Right atrium auricular region (tissue), 2 donors: ENCODE results near the gene INHA. TPM values are rescaled to one million over a fixed set of nuclear protein-coding genes. Genes with fewer than 3 reads are reported as not detected.
A peak's percentile ranks its signal among the peaks of the same experiment; 100 is the strongest.

Source experiments
- DNase-seq: peaks from one replicate; pipeline ENCODE4 v3.0.0-alpha.2; 2019; ENCODE audit warnings: low spot score
- H3K27ac ChIP-seq, 2 donors: fragments of 200-600 bp; sonication (generic); 1 replicate in 1 of 2; 2 replicates in 1 of 2; pipeline ENCODE4 v1.5.1; 2016 to 2019
- H3K27me3 ChIP-seq, 2 donors: fragments of 200-600 bp; sonication (generic); one replicate each; pipeline versions ENCODE4 v1.5.1 to v1.6.0; 2017 to 2019
- H3K36me3 ChIP-seq: fragments of 200-600 bp; sonication (generic); one replicate; pipeline ENCODE4 v1.5.1; 2016
- H3K4me1 ChIP-seq, 2 donors: fragments of 200-600 bp; sonication (generic); one replicate each; pipeline versions ENCODE4 v1.5.1 to v1.6.0; 2017 to 2019
- H3K4me3 ChIP-seq, 2 donors: fragments of 200-600 bp; sonication (generic); 1 replicate in 1 of 2; 2 replicates in 1 of 2; pipeline ENCODE4 v1.5.1; 2017 to 2019; ENCODE audit warnings: mild to moderate bottlenecking in 1 of 2, moderate library complexity in 1 of 2
- H3K9me3 ChIP-seq, 2 donors: fragments of 200-600 bp; sonication (generic); one replicate each; pipeline ENCODE4 v1.5.1; 2019
- CTCF ChIP-seq, 2 donors: fragments of 200-600 bp; sonication (generic); IDR thresholded peaks; one replicate each; pipeline ENCODE4 v1.5.1; 2019; ENCODE audit warnings: antibody characterized with exemption in 2 of 2
- total RNA-seq, 2 donors: library from RNA; depleted of rRNA; stranded (reverse); fragments of >200 nt; gene quantifications; one replicate each; pipeline ENCODE4 v1.1.0, GENCODE V29; 2016

The INHA gene
- total RNA-seq, 2 donors from 2014 or later: 1.0 to 28.3 TPM

GRCh38 chr2:219598308-219599078 lies 26.4 kb downstream of the INHA start:
- TF ChIP-seq CTCF (IDR thresholded peaks at IDR 0.05): no peak
- H3K4me1 ChIP-seq: peaks cover 0 to 23% of the 10 kb centered on the region in 2 donors
- DNase-seq: no peak
- H3K4me3 ChIP-seq: peak overlapping the region; percentile 68 to 72
- peak overlapping the region; percentile 89 to 98 for H3K27ac ChIP-seq
- no peaks in the 10 kb centered on the region for H3K9me3 ChIP-seq
- H3K27me3 ChIP-seq: no peaks in the 10 kb centered on the region
- H3K36me3 ChIP-seq: peaks cover 15% of the 10 kb centered on the region

GRCh38 chr2:219603771-219604170 lies 31.7 kb downstream of the INHA start:
- no peak overlapping the region for H3K4me3 ChIP-seq
- H3K9me3 ChIP-seq: no peaks in the 10 kb centered on the region
- H3K36me3 ChIP-seq: peaks cover 59% of the 10 kb centered on the region
- no peaks in the 10 kb centered on the region for H3K27me3 ChIP-seq
- DNase-seq: no peak
- TF ChIP-seq CTCF (IDR thresholded peaks at IDR 0.05): no peak
- peaks cover 0 to 4% of the 10 kb centered on the region in 2 donors for H3K4me1 ChIP-seq
- H3K27ac ChIP-seq: no peak overlapping the region

GRCh38 chr2:219605607-219605954 lies 33.5 kb downstream of the INHA start:
- Histone ChIP-seq H3K9me3 (no peaks in the 10 kb centered on the region), H3K4me1 (peaks cover 0 to 9% of the 10 kb centered on the region in 2 donors), H3K4me3 (no peak overlapping the region), H3K36me3 (peaks cover 63% of the 10 kb centered on the region), H3K27me3 (no peaks in the 10 kb centered on the region), H3K27ac (no peak overlapping the region)
- DNase-seq: no peak
- no peak for TF ChIP-seq CTCF (IDR thresholded peaks at IDR 0.05)

GRCh38 chr2:219607931-219608330 lies 35.8 kb downstream of the INHA start:
- no peak for TF ChIP-seq CTCF (IDR thresholded peaks at IDR 0.05)
- peaks cover 0 to 9% of the 10 kb centered on the region in 2 donors for H3K4me1 ChIP-seq
- H3K9me3 ChIP-seq: no peaks in the 10 kb centered on the region
- no peaks in the 10 kb centered on the region for H3K27me3 ChIP-seq
- H3K4me3 ChIP-seq: no peak overlapping the region
- no peak for DNase-seq
- peaks cover 58% of the 10 kb centered on the region for H3K36me3 ChIP-seq
- no peak overlapping the region for H3K27ac ChIP-seq

- no peak overlapping the region for H3K4me3 ChIP-seq
- no peaks in the 10 kb centered on the region for H3K9me3 ChIP-seq
- no peak for TF ChIP-seq CTCF (IDR thresholded peaks at IDR 0.05)
- H3K27ac ChIP-seq: peak overlapping the region in 1 of 2 donors; percentile 72
- no peaks in the 10 kb centered on the region for H3K27me3 ChIP-seq
- H3K4me1 ChIP-seq: peaks cover 0 to 9% of the 10 kb centered on the region in 2 donors
- DNase-seq: no peak
- H3K36me3 ChIP-seq: peaks cover 54% of the 10 kb centered on the region
Observed at GRCh38 chr2:219608399-219608964, 36.4 kb downstream of the INHA start.
